ENCODE measurements around the gene RABGAP1.

The RABGAP1 gene

GRCh38 chr9:123111427-123112014 lies 170.7 kb downstream of the RABGAP1 start:
- no peak for DNase-seq (ENCODE audit: low spot score)

- no peak for DNase-seq (ENCODE audit: low spot score)
Observed at GRCh38 chr9:123112015-123112975, 171.5 kb downstream of the RABGAP1 start.

- DNase-seq (ENCODE audit: low spot score): no peak
Observed at GRCh38 chr9:123113185-123113584, 172.4 kb downstream of the RABGAP1 start.

- DNase-seq (ENCODE audit: low spot score): no peak
Observed at GRCh38 chr9:123115146-123115913, 174.5 kb downstream of the RABGAP1 start.

GRCh38 chr9:123116036-123116435 lies 175.2 kb downstream of the RABGAP1 start:
- DNase-seq (ENCODE audit: low spot score): no peak

GRCh38 chr9:123119566-123119965 lies 178.7 kb downstream of the RABGAP1 start:
- DNase-seq (ENCODE audit: low spot score): no peak

- peak; percentile 35 for DNase-seq (ENCODE audit: low spot score)
Observed at GRCh38 chr9:123120131-123120530, 179.3 kb downstream of the RABGAP1 start.

GRCh38 chr9:123120953-123121352 lies 180.1 kb downstream of the RABGAP1 start:
- DNase-seq (ENCODE audit: low spot score): no peak

- DNase-seq (ENCODE audit: low spot score): no peak
Observed at GRCh38 chr9:123121457-123121856, 180.6 kb downstream of the RABGAP1 start.

- no peak for DNase-seq (ENCODE audit: low spot score)
Observed at GRCh38 chr9:123127512-123128075, 186.8 kb downstream of the RABGAP1 start.

GRCh38 chr9:123128591-123128990 lies 187.8 kb downstream of the RABGAP1 start:
- no peak for DNase-seq (ENCODE audit: low spot score)

- DNase-seq (ENCODE audit: low spot score): no peak
Observed at GRCh38 chr9:123129423-123129822, 188.6 kb downstream of the RABGAP1 start.

- DNase-seq (ENCODE audit: low spot score): no peak
Observed at GRCh38 chr9:123131258-123131657, 190.4 kb downstream of the RABGAP1 start.

GRCh38 chr9:123131993-123132392 lies 191.2 kb downstream of the RABGAP1 start:
- DNase-seq (ENCODE audit: low spot score): no peak

- DNase-seq (ENCODE audit: low spot score): no peak
Observed at GRCh38 chr9:123132696-123133095, 191.9 kb downstream of the RABGAP1 start.

- DNase-seq (ENCODE audit: low spot score): no peak
Observed at GRCh38 chr9:123135430-123135829, 194.6 kb downstream of the RABGAP1 start.

GRCh38 chr9:123138163-123138562 lies 197.3 kb downstream of the RABGAP1 start:
- DNase-seq (ENCODE audit: low spot score): no peak

- DNase-seq (ENCODE audit: low spot score): no peak
Observed at GRCh38 chr9:123149067-123149466, 208.2 kb downstream of the RABGAP1 start.

- no peak for DNase-seq (ENCODE audit: low spot score)
Observed at GRCh38 chr9:123150708-123151503, 210.1 kb downstream of the RABGAP1 start.

All from COLO829 (cell line).